MCF 10A (cell line): ENCODE measurements around the gene PLEKHG3. TPM values are rescaled to one million over a fixed set of nuclear protein-coding genes. Genes with fewer than 3 reads are reported as not detected.

Experiments
- BruUV-seq: library from RNA; stranded (reverse); fragments of 400-500 nt; replicated peaks from 2 replicates; lab custom pipeline; 2021; lab: Mats Ljungman, UMichigan
- CTCF ChIA-PET: fragments of 300-600 bp; sonication (Branson Sonifier 250); formaldehyde crosslinking; extraction: SDS; loops from one replicate; lab custom pipeline; 2021; ENCODE audit warnings: antibody characterized with exemption, inconsistent platforms; lab: Yijun Ruan, JAX
- POLR2A ChIA-PET: fragments of 300-600, 350-650 bp; sonication (Branson Sonifier 250); formaldehyde crosslinking; extraction: SDS; loops from one replicate; lab custom pipeline; 2020; ENCODE audit warnings: antibody characterized with exemption, inconsistent platforms; lab: Yijun Ruan, JAX
- DNase-seq: peaks from one replicate; pipeline ENCODE4 v3.0.0-alpha.2; 2018; ENCODE audit not compliant: unreplicated experiment
- H3K27ac Mint-ChIP-seq: one replicate; pipeline ENCODE4 v1.8.0; 2022; ENCODE audit warnings: mild to moderate bottlenecking, low read depth, mixed read lengths; ENCODE audit not compliant: unreplicated experiment
- H3K27me3 Mint-ChIP-seq: one replicate; pipeline ENCODE4 v1.8.0; 2022; ENCODE audit warnings: mixed read lengths; ENCODE audit not compliant: insufficient read depth, unreplicated experiment
- H3K36me3 Mint-ChIP-seq: one replicate; pipeline ENCODE4 v1.8.0; 2022; ENCODE audit warnings: mild to moderate bottlenecking, moderate library complexity, mixed read lengths; ENCODE audit not compliant: insufficient read depth, unreplicated experiment
- H3K4me1 Mint-ChIP-seq: one replicate; pipeline ENCODE4 v1.8.0; 2022; ENCODE audit warnings: mixed read lengths; ENCODE audit not compliant: insufficient read depth, unreplicated experiment
- H3K4me3 Mint-ChIP-seq: one replicate; pipeline ENCODE4 v1.8.0; 2022; ENCODE audit warnings: mild to moderate bottlenecking, moderate library complexity, mixed read lengths; ENCODE audit not compliant: unreplicated experiment
- H3K9me3 Mint-ChIP-seq: one replicate; pipeline ENCODE4 v1.8.0; 2022; ENCODE audit warnings: mixed read lengths; ENCODE audit not compliant: unreplicated experiment
- intact Hi-C: fragments of 100-400 bp; cut with micrococcal nuclease; formaldehyde crosslinking; loops from 2 replicates; pipeline ENCODE4 v1.14.1; 2022
- total RNA-seq: library from RNA; stranded (reverse); gene quantifications from 2 replicates; pipeline ENCODE4 v1.2.3, GENCODE V29; 2022
- TF ChIP-seq, protein P1 (sequence below): fragments of 200-600 bp; IDR thresholded peaks from one replicate; pipeline ENCODE4 v1.8.0; 2022; ENCODE audit warnings: antibody characterized with exemption, mild to moderate bottlenecking; ENCODE audit not compliant: unreplicated experiment

PLEKHG3 gene
- total RNA-seq, 1 experiment from 2014 or later: 72.8 TPM

DNA sequence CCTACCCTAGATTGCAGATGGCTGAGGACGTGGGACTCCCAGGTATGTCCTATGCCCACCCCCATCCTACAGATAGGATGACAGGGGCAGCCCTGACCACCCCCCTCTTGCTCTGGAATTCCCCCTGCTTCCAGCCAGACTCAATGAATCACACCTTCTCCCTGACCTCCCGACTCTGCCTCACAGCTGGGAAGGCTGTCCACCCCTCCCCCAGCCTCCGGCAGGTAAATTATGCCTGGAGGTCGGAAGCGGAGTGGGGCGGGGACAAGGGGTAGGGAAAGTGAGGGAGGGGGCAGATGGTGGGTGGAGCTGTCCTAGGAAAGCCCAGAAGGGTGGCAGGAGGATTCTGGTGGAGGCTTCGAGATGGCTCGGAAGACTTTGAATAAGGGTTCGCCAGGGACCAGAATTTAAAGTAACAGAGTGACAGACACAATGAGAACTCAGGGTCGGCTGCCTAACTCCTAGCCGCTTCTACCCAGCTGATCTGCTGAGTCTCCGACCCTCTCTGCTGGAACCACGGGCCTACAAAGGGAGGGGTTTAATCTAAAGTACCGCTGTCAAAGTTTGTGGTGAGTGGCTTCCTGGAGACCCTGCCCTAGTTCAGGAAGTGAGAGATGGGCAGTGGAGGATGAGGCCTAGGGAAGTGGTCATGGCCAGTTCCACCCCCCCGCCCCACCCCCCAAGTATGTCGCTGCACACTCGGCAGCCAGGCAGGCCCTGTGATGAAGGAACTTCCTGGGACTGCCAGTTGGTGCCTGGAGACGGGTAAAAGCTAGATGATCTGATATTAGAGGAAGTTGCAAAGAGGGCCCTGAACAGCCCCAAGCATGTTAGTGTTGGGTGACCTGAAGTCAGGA lies 4.2 kb downstream of the PLEKHG3 start:
- Mint-ChIP-seq H3K27ac (peak overlapping the region; percentile 76), H3K4me3 (peak overlapping the region; percentile 81), H3K27me3 (no peaks in the 10 kb centered on the region), H3K36me3 (peaks cover 15% of the 10 kb centered on the region), H3K4me1 (peaks cover 53% of the 10 kb centered on the region), H3K9me3 (peaks cover 7% of the 10 kb centered on the region)
- POLR2A ChIA-PET: interaction anchor here (0.8 to 11.2 kb wide), 15 partner anchors 12 to 204 kb away, joined by 3 to 386 read pairs (median 8); partner anchors contain the start of gene ZBTB1
- CTCF ChIA-PET: interaction anchor here (0.5 to 4.6 kb wide), 10 partner anchors 9 to 179 kb away, joined by 3 to 40 read pairs (median 4); partner anchors contain the start of gene SPTB
- TF ChIP-seq, protein P1, sequence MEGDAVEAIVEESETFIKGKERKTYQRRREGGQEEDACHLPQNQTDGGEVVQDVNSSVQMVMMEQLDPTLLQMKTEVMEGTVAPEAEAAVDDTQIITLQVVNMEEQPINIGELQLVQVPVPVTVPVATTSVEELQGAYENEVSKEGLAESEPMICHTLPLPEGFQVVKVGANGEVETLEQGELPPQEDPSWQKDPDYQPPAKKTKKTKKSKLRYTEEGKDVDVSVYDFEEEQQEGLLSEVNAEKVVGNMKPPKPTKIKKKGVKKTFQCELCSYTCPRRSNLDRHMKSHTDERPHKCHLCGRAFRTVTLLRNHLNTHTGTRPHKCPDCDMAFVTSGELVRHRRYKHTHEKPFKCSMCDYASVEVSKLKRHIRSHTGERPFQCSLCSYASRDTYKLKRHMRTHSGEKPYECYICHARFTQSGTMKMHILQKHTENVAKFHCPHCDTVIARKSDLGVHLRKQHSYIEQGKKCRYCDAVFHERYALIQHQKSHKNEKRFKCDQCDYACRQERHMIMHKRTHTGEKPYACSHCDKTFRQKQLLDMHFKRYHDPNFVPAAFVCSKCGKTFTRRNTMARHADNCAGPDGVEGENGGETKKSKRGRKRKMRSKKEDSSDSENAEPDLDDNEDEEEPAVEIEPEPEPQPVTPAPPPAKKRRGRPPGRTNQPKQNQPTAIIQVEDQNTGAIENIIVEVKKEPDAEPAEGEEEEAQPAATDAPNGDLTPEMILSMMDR: no peak
- DNase-seq: peak; percentile 77
- no TSS peak for BruUV-seq
- intact Hi-C loops: no loop called here

DNA sequence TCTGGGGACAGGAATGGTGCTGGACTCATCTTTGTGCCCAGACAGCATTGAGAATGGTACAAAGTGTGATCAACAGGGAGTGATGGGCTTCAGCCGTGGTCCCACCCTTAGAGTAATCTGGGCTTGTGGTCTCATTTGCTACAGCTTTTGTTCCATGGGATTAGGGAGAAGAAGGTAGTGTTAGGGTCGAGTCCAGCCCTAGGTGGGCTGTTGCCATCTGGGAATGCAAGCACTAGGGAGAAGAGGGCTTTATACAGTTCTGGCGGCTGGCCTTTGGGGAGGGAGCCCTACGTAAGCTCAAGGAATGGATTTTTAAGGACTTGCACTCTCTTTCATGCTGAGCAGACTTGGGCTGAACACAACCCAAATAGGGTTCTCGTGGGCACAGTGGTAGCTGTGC lies 4.9 kb downstream of the PLEKHG3 start:
- DNase-seq: no peak
- Mint-ChIP-seq H3K27me3 (no peaks in the 10 kb centered on the region), H3K9me3 (peaks cover 8% of the 10 kb centered on the region), H3K27ac (peak overlapping the region; percentile 76), H3K4me3 (peak overlapping the region; percentile 81), H3K36me3 (peaks cover 15% of the 10 kb centered on the region), H3K4me1 (peaks cover 47% of the 10 kb centered on the region)
- intact Hi-C loops: no loop called here
- ChIA-PET POLR2A (interaction anchor here (0.9 to 11.2 kb wide), 7 partner anchors 12 to 204 kb away, joined by 3 to 386 read pairs (median 11); partner anchors contain the start of gene ZBTB1), CTCF (interaction anchor here (0.6 to 4.6 kb wide), 6 partner anchors 11 to 179 kb away, joined by 3 to 19 read pairs (median 5); no protein-coding TSS in a partner anchor)
- TF ChIP-seq, protein P1: no peak
- BruUV-seq: no TSS peak

DNA sequence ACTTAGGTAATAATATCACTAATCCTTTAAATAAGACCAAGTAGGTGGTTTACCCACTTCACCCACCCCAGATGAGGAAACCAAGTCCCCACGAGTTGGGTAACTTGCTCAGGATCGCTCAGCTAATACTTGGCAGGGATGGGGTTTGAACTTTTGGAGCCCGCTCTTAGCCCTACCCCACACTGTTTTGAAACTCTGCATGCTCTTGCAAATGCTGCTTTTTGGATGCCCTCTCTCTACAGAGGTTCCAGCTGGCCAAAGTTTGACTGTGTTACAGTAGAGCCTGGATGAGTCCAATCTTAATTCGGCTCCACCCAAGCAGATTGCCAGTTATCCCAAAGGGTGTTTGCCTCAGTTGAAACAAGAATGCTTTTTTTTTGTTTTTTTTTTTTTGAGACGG lies 6.8 kb downstream of the PLEKHG3 start:
- POLR2A ChIA-PET: interaction anchor here (0.7 to 9.9 kb wide), 2 partner anchors 10 to 357 kb away, joined by 4 to 283 read pairs; no protein-coding TSS in a partner anchor
- Mint-ChIP-seq H3K27ac (no peak overlapping the region), H3K9me3 (peaks cover 8% of the 10 kb centered on the region), H3K4me3 (no peak overlapping the region), H3K36me3 (peaks cover 15% of the 10 kb centered on the region), H3K27me3 (no peaks in the 10 kb centered on the region), H3K4me1 (peaks cover 50% of the 10 kb centered on the region)
- TF ChIP-seq, protein P1: no peak
- CTCF ChIA-PET: no interaction called here
- intact Hi-C loops: no loop called here
- BruUV-seq: no TSS peak
- no peak for DNase-seq

DNA sequence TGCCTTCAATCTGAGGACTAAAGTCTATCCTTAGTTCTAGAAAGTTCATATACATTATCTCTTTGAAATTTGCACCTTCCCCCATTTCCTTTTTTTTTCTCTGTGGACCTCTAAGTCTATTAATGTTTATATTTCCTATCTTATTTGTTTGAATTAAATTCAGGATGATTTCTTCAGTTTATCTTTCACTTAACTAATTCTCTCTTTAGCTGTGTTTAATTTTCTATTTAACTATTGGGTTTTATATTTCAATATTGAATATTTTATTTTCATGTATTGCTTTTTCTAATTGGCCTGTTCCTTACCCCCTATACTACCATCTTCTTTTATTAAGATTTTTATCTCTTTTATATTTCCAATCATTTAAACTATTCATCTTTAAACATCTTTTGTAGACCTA lies 9.5 kb downstream of the PLEKHG3 start:
- intact Hi-C loops: no loop called here
- Mint-ChIP-seq H3K9me3 (peaks cover 8% of the 10 kb centered on the region), H3K4me3 (no peak overlapping the region), H3K4me1 (peaks cover 55% of the 10 kb centered on the region), H3K27ac (no peak overlapping the region), H3K27me3 (no peaks in the 10 kb centered on the region), H3K36me3 (peaks cover 15% of the 10 kb centered on the region)
- POLR2A ChIA-PET: interaction anchor here (1.0 to 15.5 kb wide), 2 partner anchors 8 to 12 kb away, joined by 4 to 283 read pairs; partner anchors contain the start of gene PLEKHG3
- no TSS peak for BruUV-seq
- TF ChIP-seq, protein P1: no peak
- CTCF ChIA-PET: interaction anchor here (0.6 kb wide), 1 partner anchor 42 kb away, joined by 3 read pairs; no protein-coding TSS in a partner anchor
- no peak for DNase-seq
